ENCODE results near the gene MAPKAP1.

The MAPKAP1 gene

DNA sequence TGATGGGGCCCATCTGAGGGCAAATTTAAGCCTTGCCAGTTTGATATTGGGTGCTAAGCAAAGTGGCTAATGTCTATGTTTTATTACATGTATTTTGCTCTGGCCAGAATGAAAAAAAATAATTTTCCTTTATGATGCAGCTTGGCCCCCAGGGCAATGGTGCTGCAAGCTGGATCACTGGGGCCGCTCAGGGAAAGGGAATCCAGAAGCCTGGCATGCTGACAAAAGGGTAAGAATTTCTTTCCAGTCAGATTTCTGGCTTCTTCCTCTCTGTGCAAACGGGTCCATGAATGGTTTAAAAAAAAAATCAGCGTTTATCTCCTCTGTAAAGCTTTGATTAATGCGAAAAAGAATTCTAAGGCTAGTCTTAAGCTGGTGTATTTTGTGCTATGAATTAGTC is 138.4 kb downstream of the MAPKAP1 start:
- no peak for TF ChIP-seq POLR2AphosphoS5 (IDR thresholded peaks at IDR 0.05; ENCODE audit: low read depth, low read length)
- TF ChIP-seq REST (IDR thresholded peaks at IDR 0.05; ENCODE audit: insufficient read depth in 1 of 2, low read depth in 2 of 2, low read length in 2 of 2): no peak
- TF ChIP-seq SIN3A (IDR thresholded peaks at IDR 0.05; ENCODE audit: borderline replicate concordance, insufficient read depth, low read length): no peak
- TF ChIP-seq FOXP2 (optimal IDR thresholded peaks at IDR 0.05; ENCODE audit: borderline replicate concordance, extremely low read depth, extremely low read length, insufficient read depth): no peak
- no peak for TF ChIP-seq TAF1 (IDR thresholded peaks at IDR 0.05; ENCODE audit: borderline replicate concordance, insufficient read depth, low read length)

- TF ChIP-seq TAF1 (IDR thresholded peaks at IDR 0.05; ENCODE audit: borderline replicate concordance, insufficient read depth, low read length): no peak
- TF ChIP-seq REST (IDR thresholded peaks at IDR 0.05; ENCODE audit: insufficient read depth in 1 of 2, low read depth in 2 of 2, low read length in 2 of 2): no peak
- no peak for TF ChIP-seq POLR2AphosphoS5 (IDR thresholded peaks at IDR 0.05; ENCODE audit: low read depth, low read length)
- no peak for TF ChIP-seq FOXP2 (optimal IDR thresholded peaks at IDR 0.05; ENCODE audit: borderline replicate concordance, extremely low read depth, extremely low read length, insufficient read depth)
- no peak for TF ChIP-seq SIN3A (IDR thresholded peaks at IDR 0.05; ENCODE audit: borderline replicate concordance, insufficient read depth, low read length)
Measured at GRCh38 chr9:125565126-125565525, 141.9 kb downstream of the MAPKAP1 start.

DNA sequence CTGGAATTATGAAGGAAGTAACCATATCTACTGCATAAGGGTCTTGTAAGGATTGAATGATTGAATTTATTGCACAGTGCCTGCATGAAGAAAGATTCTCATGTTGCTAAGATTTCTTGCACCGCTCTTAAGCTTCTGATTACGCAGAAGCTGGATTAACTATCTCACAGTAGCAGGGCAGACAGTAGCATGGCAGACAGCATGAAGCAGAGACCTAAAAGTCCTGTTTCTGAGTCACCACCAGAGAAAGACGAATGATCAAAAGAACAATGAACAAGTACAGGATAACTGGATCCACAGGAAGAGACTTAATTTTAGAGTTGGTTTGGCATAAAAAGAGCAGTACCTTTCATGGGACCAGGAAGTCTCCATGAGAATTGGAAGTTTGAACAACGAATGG is 142.4 kb downstream of the MAPKAP1 start:
- TF ChIP-seq SIN3A (IDR thresholded peaks at IDR 0.05; ENCODE audit: borderline replicate concordance, insufficient read depth, low read length) (no peak), REST (IDR thresholded peaks at IDR 0.05; ENCODE audit: insufficient read depth in 1 of 2, low read depth in 2 of 2, low read length in 2 of 2) (no peak), TAF1 (IDR thresholded peaks at IDR 0.05; ENCODE audit: borderline replicate concordance, insufficient read depth, low read length) (no peak), POLR2AphosphoS5 (IDR thresholded peaks at IDR 0.05; ENCODE audit: low read depth, low read length) (no peak), FOXP2 (optimal IDR thresholded peaks at IDR 0.05; ENCODE audit: borderline replicate concordance, extremely low read depth, extremely low read length, insufficient read depth) (no peak)

DNA sequence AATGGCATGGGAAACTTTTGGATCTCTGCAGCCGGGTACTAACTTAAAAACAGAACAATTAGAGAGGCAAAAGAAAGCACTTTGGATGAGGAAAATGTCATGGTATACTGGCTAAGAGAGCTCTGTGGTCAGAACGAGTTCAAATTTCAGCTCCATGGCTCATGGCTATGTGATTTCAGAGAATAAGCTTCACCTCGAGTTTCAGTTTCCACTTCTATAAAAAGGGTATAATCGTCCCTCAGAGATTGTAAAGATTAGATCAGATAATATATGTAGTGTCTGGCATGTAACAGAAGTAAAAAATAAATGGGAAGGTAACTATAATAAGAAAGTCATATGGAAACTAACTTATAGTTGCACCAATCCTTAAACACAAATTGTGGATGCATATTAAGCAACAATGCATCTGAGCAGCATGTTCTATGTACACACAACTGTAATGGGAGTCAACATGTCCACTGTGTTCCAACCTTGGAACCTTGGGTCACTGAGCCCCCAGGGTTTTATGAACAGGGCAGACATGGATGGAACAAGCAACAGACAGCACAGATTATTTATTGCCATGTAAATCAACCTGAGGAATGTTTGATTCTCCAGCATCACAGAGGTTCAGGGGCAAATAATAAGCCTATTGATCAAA is 145.4 kb downstream of the MAPKAP1 start:
- TF ChIP-seq POLR2AphosphoS5 (IDR thresholded peaks at IDR 0.05; ENCODE audit: low read depth, low read length) (no peak), FOXP2 (optimal IDR thresholded peaks at IDR 0.05; ENCODE audit: borderline replicate concordance, extremely low read depth, extremely low read length, insufficient read depth) (no peak), TAF1 (IDR thresholded peaks at IDR 0.05; ENCODE audit: borderline replicate concordance, insufficient read depth, low read length) (no peak), REST (IDR thresholded peaks at IDR 0.05; ENCODE audit: insufficient read depth in 1 of 2, low read depth in 2 of 2, low read length in 2 of 2) (no peak), SIN3A (IDR thresholded peaks at IDR 0.05; ENCODE audit: borderline replicate concordance, insufficient read depth, low read length) (no peak)
